DMS53 (cell line): ENCODE data around the gene GFM2.
"Not testable (repeated sequence)": the region's sequence is repeated elsewhere in the genome, so short reads cannot be mapped to it uniquely, and the experiment has no call there.

Source experiments
- DNase-seq: peaks from one replicate; lab custom pipeline; 2025; lab: John Stamatoyannopoulos, UW

Gene GFM2

DNA sequence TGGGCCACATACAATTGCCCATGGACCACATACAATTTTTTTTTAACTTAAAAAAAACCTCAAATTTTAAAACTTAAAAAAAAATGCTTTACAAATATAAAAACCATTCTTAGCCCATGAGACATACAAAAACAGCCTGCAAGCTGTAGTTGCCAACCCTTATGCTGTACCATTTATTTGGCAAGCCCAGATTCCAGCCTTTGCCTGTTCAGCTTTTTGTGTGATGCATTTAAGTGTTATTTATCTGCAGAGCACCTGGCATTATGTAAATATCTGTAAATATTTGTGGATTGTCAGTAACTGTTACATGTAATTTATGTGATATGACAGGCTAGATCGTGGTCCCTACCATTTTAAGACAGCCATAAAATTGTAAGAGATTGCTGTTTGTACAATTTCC, 49.3 kb downstream of the GFM2 start:
- peak; percentile 53 for DNase-seq

DNA sequence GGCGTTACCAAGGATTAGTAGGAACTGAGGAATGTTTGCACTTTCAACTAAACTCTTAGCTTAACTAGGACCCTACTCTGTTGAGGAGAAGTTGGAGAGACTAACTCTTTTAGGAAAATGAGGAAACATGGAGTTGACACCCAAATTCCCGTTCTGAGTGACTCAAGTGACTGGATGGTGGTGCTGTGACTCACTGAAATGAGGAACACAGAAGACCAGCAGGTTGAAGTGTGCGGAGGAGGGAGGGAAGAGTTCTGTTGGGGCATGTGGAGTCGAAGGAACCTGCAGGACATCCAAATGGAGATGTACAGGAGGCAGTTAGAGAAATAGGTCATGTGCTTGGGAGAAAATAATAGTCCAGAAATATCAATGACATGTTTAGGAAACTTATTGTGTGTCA, 73.7 kb downstream of the GFM2 start:
- DNase-seq: no peak

DNA sequence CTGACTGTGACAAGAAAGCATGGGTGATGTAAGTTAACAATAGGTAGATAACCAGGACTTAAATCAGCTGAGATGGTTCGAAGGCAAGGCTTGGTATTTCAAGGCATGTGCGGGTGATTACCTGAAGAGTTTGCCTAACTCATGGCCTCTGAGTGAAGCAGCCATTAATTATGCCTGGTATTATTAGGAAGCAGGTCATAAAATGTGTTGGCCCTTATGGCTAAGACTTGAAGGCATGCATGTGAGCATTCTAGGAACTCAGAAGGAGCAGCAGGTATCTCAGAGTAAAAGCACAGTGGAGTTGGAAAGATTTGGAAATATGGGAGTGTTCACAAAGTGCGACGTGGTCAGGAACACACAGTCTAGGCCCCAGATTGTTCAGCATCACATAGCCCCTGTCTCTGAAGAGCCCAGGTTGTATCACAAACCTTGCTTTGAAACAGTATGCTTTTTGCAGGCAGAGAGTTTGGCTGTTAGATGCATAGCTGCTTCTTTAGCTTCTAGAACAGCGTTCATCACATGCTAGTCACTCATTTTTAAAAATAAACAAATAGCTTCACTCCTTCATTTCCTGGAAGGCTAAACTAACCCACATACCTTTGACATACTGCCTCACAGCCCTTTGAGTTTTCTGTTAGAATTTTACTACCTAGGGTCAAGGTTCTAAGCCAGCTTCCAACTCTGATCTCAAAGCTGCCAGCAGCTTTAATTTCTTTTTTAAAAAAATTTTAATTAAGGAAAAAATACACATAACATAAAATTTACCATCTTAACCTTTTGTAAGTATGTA, 79.8 kb downstream of the GFM2 start:
- no peak for DNase-seq

DNA sequence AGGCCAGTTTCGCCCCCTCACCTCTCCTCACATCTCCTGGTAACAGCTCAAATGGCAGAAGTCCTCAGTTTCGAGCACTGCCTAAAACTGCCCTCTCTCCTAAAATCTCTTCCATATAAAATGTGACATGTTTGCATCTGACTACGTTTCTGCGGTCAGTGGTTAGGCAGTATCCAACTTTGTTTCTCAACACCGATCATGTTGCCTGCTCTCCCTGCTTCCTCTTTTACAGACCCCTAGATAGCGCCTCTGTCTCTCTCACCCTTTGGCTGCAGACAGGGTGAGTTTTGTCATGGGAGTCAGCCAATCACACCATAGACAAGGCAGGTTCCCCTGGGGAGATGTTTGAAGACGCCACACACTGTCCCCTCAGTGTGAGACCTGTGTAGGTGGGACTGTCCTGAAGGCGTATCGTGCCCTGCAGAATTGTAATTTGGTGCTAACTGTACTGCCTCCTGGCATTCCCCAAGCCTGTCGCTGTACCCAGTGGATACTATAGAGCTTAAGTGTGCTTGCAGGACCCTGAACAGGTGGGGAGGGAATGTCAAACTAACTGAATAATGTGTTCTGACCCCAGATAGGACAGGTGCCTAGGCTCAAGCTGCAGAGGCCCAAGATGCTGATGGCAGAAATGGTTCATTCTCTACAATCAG, 80.8 kb downstream of the GFM2 start:
- DNase-seq: no peak

DNA sequence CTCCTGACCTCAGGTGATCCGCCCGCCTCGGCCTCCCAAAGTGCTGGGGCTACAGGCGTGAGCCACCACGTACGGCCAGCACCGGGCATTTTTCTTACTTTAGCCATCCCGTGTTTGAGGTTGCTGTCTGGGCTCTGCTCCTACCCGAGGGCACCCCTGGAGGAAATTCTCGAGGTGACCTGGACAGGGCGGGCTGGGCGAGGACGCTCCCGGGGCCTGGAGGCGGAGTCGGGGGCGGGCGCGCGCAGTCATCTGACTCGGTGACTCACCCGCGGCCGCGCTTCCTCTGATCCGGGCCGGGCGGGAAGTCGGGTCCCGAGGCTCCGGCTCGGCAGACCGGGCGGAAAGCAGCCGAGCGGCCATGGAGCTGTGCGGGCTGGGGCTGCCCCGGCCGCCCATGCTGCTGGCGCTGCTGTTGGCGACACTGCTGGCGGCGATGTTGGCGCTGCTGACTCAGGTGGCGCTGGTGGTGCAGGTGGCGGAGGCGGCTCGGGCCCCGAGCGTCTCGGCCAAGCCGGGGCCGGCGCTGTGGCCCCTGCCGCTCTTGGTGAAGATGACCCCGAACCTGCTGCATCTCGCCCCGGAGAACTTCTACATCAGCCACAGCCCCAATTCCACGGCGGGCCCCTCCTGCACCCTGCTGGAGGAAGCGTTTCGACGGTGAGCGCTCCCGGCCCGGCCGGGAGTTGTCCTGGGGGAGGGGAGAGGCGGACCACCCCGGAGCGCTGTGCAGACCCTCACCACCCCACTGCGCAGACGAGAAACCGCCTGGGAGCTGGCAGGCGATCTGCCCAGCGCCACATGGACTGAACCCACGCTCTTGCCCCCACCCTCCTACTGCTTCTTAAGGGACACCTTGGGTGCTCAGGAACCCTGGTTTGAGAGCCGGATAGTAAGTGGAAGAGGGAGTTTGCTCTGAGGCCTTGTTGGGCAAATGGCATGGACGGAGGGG, 81.7 kb downstream of the GFM2 start, which contains the start of gene HEXB:
Gene HEXB (plus strand): TSS at position 334 of the 952 bp plus-strand sequence. CDS start 28 bp downstream, at position 362.
- DNase-seq: peak; percentile 96

DNA sequence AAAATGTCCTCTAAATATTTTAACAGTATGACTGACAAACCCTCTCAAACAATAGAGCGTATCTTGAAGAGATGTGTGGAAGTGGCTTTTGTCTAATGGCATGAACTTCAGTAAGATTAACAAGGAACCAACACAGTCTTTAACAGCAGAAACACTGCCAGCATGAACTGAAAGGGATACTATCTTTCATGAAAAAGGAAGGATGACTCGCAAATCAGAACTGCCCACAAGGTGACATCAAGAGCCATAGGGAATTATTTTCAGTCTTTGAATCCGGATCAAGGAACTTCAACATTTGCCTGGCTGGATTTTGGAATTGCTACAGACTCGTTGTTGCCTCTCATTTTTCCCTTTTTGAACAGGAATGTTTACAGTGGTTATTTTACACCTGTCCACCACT, 87.0 kb downstream of the GFM2 start:
- no peak for DNase-seq

DNA sequence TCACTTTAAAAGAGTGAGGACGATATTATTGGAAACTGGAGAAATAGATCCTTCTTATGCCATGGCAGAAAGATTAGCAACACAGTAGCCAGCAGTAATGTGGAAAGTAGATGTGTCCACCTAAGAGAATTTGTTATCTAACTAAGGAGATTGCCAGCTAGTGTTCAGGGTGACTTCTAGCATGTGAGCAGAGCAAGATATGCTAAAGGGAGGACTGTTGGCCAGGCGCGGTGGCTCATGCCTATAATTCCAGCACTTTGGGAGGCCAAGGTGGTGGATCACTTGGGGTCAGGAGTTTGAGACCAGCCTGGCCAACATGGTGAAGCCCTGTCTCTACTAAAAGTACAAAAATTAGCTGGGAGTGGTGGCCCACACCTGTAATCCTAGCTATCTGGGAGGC, 87.6 kb downstream of the GFM2 start:
- DNase-seq: not testable (repeated sequence)

DNA sequence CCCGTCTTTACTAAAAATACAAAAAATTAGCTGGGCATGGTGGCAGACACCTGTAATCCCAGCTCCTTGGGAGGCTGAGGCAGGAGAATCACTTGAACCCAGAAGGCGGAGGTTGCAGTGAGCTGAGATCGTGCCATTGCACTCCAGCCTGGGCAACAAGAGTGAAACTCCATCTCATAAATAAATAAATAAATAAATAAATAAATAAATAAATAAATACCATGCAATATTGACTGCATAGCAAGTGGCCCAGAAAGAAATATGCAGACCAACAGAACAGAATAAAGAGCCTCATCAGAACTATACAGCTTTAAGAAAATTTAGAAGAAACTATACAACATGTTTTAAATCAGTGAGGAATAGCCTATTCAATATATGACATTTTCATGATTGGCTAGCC, 88.8 kb downstream of the GFM2 start:
- DNase-seq: not testable (repeated sequence)

DNA sequence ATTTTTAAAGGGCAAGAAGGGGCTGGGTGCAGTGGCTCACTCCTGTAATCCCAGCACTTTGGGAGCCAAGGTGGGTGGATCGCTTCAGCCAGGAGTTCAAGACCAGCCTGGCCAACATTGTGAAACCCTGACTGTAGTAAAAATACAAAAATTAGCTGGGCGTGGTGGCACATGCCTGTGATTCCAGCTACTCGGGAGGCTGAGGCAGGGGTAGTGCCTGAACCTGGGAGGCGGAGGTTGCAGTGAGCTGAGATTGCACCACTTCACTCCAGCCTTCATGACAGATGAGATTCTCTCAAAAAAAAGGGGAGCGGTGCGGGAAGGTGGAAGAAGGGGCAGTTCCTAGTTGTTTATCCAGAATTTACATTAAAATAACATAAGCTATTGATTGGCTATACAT, 90.5 kb downstream of the GFM2 start:
- DNase-seq: not testable (repeated sequence)

DNA sequence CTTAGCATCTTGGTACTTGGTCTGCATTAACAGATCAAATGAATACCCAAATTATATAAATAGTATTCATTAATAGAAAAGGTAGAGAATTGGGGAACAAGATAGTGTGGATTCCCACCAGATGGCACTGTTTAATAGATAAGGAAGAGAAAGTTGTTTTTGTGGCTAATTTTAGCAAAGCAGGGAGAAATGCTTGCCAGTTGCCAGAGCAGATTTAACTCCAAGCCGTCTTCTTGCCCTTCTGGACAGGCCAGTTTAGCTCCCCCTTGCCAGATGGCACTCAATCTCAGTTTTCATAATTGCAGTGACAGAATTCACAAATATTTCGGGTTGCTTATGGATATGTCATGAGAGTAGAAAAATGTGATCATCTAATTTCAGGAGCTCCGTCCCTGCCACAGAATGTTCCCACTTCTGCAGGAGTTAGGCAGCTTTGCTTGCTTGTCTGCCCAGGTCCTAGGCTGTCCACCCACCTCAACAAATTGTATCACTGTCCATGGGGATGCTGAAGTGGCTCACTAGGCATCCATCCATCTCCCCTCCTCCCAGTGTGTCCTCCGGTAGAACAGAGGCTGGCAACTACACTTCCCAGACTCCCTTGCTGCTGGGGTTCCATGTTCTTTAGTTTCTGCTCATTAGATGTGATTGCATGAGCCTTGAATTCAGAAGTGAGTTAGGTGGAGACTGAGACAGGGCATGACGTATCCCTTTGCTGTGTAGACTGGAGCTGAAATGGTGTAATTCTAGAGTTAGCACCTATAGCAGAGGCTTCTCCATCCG, 93.7 kb downstream of the GFM2 start:
- peak; percentile 70 for DNase-seq

DNA sequence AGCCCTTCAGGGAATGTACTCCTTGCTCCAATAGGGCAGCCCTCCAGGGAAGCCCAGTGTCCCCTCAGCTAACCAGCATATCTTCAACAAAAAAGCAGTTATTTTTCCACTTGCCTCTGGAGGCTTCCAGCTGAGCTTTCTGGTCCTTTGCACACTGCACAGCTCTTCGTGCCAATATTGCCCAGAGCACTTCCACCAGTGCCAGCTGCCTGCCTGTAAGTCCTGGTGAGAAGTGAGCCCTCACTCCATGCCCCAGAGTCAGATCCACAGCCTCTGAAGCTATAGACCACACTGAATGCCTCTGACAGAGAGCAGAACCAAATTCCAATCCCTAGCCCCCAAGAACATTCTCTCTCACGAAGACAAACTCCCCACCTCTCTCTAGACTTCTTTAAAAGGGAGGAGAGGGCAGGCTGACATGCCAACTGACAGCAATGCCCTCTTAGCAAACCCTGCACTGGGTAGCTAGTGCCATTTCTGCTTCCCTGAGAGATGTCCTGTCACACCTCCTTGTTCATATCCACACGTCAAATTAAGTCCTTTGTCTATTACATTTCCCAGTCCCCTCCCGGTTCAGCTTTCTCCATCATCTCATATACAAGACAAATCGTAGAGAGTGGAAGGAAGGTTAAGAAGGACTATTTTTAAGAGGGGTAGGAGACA, 94.6 kb downstream of the GFM2 start:
- no peak for DNase-seq
